Activated T-cell treated with anti-CD3 and anti-CD28 coated beads, Interleukin-2, amount 50 U/mL, for 1 hour (primary cell): Measurements from ENCODE around the gene USP17L12.
"Not testable (repeated sequence)": the region's sequence is repeated elsewhere in the genome, so short reads cannot be mapped to it uniquely, and the experiment has no call there.

Experiments used
- DNase-seq: peaks from one replicate; pipeline ENCODE4 v3.0.0-alpha.2; 2020

Gene USP17L12

GRCh38 chr4:9219852-9220251 is at the start of gene USP17L12:
Gene USP17L12, plus strand, starts transcription at chr4:9220152. Its CDS starts 0 bp downstream, at chr4:9220152.
- not testable (repeated sequence) for DNase-seq

- not testable (repeated sequence) for DNase-seq
Observed at GRCh38 chr4:9210357-9210756, 9.6 kb upstream of the USP17L12 start, which contains the start of gene USP17L10. Gene USP17L10, plus strand, starts transcription at chr4:9210657. Its CDS starts 0 bp downstream, at chr4:9210657.

- not testable (repeated sequence) for DNase-seq
Observed at GRCh38 chr4:9214701-9215100, 5.3 kb upstream of the USP17L12 start.

- not testable (repeated sequence) for DNase-seq
Observed at GRCh38 chr4:9215105-9215504, 4.8 kb upstream of the USP17L12 start, which contains the start of gene USP17L11. Gene USP17L11, plus strand, starts transcription at chr4:9215405. Its CDS starts 0 bp downstream, at chr4:9215405.

- not testable (repeated sequence) for DNase-seq
Observed at GRCh38 chr4:9224596-9224995, 4.6 kb downstream of the USP17L12 start, which contains the start of gene USP17L13. Gene USP17L13, plus strand, starts transcription at chr4:9224896. Its CDS starts 0 bp downstream, at chr4:9224896.

GRCh38 chr4:9230249-9230648 is 10.3 kb downstream of the USP17L12 start:
- DNase-seq: not testable (repeated sequence)

- not testable (repeated sequence) for DNase-seq
Observed at GRCh38 chr4:9234085-9234484, 14.1 kb downstream of the USP17L12 start, which contains the start of gene USP17L15. Gene USP17L15, plus strand, starts transcription at chr4:9234385. Its CDS starts 0 bp downstream, at chr4:9234385.

GRCh38 chr4:9238461-9238860 is 18.5 kb downstream of the USP17L12 start:
- not testable (repeated sequence) for DNase-seq

GRCh38 chr4:9243579-9243978 is 23.6 kb downstream of the USP17L12 start, which contains the start of gene USP17L17:
Gene USP17L17, plus strand, starts transcription at chr4:9243879. Its CDS starts 0 bp downstream, at chr4:9243879.
- DNase-seq: not testable (repeated sequence)

- DNase-seq: not testable (repeated sequence)
Observed at GRCh38 chr4:9247953-9248680, 28.2 kb downstream of the USP17L12 start, which contains the start of gene USP17L18. Gene USP17L18, plus strand, starts transcription at chr4:9248630. Its CDS starts 0 bp downstream, at chr4:9248630.

GRCh38 chr4:9253078-9253477 is 33.1 kb downstream of the USP17L12 start, which contains the start of gene USP17L19:
Gene USP17L19, plus strand, starts transcription at chr4:9253378. Its CDS starts 0 bp downstream, at chr4:9253378.
- not testable (repeated sequence) for DNase-seq

- not testable (repeated sequence) for DNase-seq
Observed at GRCh38 chr4:9257824-9258223, 37.9 kb downstream of the USP17L12 start, which contains the start of gene USP17L20. Gene USP17L20, plus strand, starts transcription at chr4:9258124. Its CDS starts 0 bp downstream, at chr4:9258124.

- DNase-seq: not testable (repeated sequence)
Observed at GRCh38 chr4:9262572-9262971, 42.6 kb downstream of the USP17L12 start, which contains the start of gene USP17L21. Gene USP17L21, plus strand, starts transcription at chr4:9262872. Its CDS starts 0 bp downstream, at chr4:9262872.

- not testable (repeated sequence) for DNase-seq
Observed at GRCh38 chr4:9267319-9267718, 47.4 kb downstream of the USP17L12 start, which contains the start of gene USP17L22. Gene USP17L22, plus strand, starts transcription at chr4:9267619. Its CDS starts 0 bp downstream, at chr4:9267619.
